Cardiac fibroblast (primary cell): ENCODE results near the gene LANCL2.

Source experiments
- DNase-seq, 2 donors: peaks; one replicate each; pipeline versions ENCODE4 v3.0.0 to v3.0.0-alpha.2; 2010; ENCODE audit warnings: low read depth in 2 of 2
- H3K4me3 ChIP-seq, 2 donors: replicated peaks in 1 of 2; 1 replicate in 1 of 2; 2 replicates in 1 of 2; pipeline ENCODE4 v1.5.1; 2011; ENCODE audit warnings: low read depth in 2 of 2, low read length in 2 of 2, mild to moderate bottlenecking in 2 of 2, moderate library complexity in 1 of 2
- CTCF ChIP-seq: IDR thresholded peaks from one replicate; pipeline ENCODE4 v1.5.1; 2011; ENCODE audit warnings: low read depth, mild to moderate bottlenecking, low read length, inconsistent platforms

LANCL2 gene

GRCh38 chr7:55483046-55483445 is 117.9 kb downstream of the LANCL2 start:
- TF ChIP-seq CTCF: no peak
- H3K4me3 ChIP-seq: no peak overlapping the region
- no peak for DNase-seq
